ENCODE data around the gene FAM171A1.

DNA sequence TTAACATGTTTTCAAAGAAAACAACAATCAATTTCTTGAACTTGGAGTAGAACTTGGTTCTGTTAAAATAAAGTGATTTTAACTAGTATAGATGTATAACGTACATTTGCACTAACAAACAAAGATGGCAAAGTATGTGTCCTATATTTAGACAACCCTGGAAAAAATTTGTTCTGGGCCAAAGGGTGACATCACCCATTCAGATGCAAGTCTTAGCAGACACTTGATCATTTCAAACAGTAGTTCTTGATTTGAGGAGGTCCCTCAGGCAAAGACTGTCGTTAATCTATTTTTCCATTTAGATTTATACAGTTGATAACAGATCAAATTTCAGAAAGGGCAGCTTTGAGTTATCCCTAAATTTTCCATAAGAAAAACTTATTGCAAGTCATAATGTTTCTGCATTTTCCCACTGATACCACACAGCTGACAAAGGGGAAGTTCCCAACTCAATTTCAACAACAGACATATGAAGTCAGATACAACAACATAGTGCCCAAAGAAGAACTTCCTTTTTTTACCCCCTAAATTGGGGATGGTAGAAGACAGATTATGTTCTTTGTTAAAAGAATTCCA, 207.7 kb downstream of the FAM171A1 start:
- TF ChIP-seq FOXJ3 (CRISPR knock-in tag; IDR thresholded peaks at IDR 0.05; ENCODE audit: borderline replicate concordance) (no peak), SMC3 (IDR thresholded peaks at IDR 0.05; ENCODE audit: low read length) (no peak), EZH2 (conservative IDR thresholded peaks at IDR 0.05; ENCODE audit: low read depth, low read length) (no peak)
